Ovary (tissue), 3 donors: ENCODE results near the gene STAC2.

Experiments
- CTCF ChIP-seq, 3 donors: fragments of 450-650 bp in 2 of 3; fragments of 200-600 bp in 1 of 3; IDR thresholded peaks; one replicate each; pipeline versions ENCODE4 v1.5.1 to v1.8.0; 2016 to 2022; ENCODE audit warnings: antibody characterized with exemption in 3 of 3, mild to moderate bottlenecking in 1 of 3
- EP300 ChIP-seq: sonication (generic); formaldehyde crosslinking; IDR thresholded peaks from one replicate; pipeline ENCODE4 v1.6.1; 2017; ENCODE audit warnings: antibody characterized with exemption
- POLR2A ChIP-seq: fragments of 450-650 bp; IDR thresholded peaks from one replicate; pipeline ENCODE4 v1.6.1; 2017; ENCODE audit warnings: antibody characterized with exemption, mild to moderate bottlenecking, moderate library complexity
- donor health status: DM: no; HTN: no; CAD: no.

GRCh38 chr17:39204245-39204644 lies 21.5 kb downstream of the STAC2 start:
- TF ChIP-seq CTCF (IDR thresholded peaks at IDR 0.05) (no peak), POLR2A (no peak), EP300 (no peak)
